HG03571 (cell line): ENCODE data around the gene TOMM22.

Source experiments
- ATAC-seq: cut with Tn5 transposase; IDR thresholded peaks from one replicate; pipeline ENCODE4 v1.9.1; 2021; ENCODE audit not compliant: unreplicated experiment

Gene TOMM22

GRCh38 chr22:38694940-38695339, 13.2 kb downstream of the TOMM22 start:
- ATAC-seq: no peak

- no peak for ATAC-seq
Observed at GRCh38 chr22:38696606-38697424, 15.1 kb downstream of the TOMM22 start.

- ATAC-seq: no peak
Observed at GRCh38 chr22:38697425-38698089, 15.8 kb downstream of the TOMM22 start.

DNA sequence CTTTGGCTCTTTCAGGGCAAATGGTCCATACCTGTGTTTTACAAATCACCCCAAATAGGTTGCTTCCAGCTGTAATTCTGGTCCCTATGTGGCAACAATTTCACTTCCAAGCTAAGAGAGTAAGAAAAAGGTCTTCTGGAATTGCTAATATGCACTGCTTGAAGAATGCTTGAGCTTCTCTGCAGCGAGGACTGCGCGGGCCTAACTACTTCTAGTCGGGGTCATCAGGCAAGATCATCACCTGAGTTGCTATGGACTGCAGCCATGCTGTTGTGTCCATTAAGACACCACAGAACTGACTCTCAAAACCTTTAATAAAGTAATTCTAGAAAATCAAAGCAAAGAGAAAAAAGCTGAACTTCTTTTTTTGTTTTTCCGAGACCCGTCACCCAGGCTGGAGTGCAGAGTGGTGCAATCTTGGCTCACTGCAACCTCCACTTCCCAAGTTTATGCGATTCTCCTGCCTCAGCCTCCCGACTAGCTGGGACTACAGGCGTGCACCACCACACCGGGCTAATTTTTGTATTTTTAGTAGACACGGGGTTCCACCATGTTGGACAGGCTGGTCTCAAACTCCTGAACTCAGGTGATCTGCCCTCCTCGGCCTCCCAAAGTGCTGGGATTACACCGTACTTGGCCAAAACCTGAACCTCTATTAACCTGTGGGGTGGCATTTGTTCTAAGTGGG, 16.8 kb downstream of the TOMM22 start:
- no peak for ATAC-seq

- ATAC-seq: no peak
Observed at GRCh38 chr22:38699143-38699542, 17.4 kb downstream of the TOMM22 start.

GRCh38 chr22:38699784-38700183, 18.0 kb downstream of the TOMM22 start:
- no peak for ATAC-seq

DNA sequence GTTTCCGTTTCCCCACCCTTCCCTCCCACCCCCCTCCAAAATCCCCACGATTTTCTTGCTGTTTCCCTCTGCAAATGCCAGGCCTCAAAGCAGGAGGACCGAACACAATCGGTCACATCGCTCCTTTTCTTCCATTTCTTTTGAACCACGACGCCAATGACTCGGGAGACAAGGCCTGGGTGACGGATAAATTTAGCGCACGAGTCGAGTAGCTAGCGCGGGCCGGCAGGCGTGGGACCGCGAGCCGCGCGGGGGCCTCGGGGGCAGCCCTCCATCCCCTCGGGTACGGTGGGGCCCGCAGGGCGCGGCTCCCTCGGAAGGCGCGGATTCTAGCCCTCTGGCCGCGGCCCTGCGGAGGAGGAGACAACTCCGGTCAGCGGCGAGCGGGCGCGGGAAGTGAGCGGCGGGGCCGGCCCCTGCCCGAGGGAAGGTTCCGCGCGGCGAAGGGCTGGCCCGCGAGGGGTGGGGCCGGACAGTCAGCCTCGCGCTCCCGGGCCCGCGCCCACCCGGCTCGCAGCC, 18.6 kb downstream of the TOMM22 start:
- ATAC-seq: no peak

DNA sequence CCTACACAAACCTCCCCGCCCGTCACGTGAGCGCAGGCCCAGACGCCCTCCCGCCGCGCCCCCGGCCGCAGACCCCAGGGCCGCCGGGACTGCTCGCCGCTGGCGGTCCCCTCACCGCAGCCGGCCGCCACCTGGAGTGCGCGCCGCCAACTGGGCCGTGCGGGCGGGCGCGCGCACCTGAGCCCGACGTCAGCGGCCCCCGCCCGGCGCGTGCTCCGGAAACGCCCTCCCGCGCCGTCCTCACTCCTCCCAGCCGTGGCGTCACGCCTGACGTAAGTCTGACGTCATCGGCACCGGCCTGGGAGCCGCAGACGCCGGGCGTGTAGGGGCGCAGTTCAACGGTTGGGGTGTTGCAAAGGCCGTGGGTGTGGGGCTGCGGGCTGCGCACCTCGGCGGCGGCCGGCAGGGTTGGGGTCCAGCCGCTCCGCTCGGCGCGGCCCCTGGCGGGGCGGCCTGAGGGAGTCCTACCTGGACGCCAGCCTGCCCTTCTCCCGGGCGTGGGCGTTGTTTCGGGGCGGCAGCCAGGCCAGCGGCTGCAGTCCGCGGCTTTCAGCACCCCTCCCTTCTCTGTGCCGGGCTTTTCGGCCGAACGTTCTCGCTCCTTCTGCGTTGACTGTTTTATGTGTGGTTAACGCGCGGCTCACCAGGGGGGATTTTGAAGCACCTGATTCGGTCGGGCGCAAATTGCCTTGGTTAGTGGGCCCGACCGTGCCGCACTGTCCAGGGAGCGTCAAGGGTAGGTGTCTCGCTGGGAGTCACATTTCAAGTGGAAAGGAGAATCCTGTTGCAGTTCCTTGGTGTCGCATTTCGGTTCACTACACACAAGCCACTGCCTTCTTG, 19.3 kb downstream of the TOMM22 start, which contains the start of gene JOSD1:
Gene JOSD1 (minus strand): TSS at position 155 of the 840 bp plus-strand sequence. CDS start 956 bp downstream, outside the sequence.
- ATAC-seq: peak; percentile 31

DNA sequence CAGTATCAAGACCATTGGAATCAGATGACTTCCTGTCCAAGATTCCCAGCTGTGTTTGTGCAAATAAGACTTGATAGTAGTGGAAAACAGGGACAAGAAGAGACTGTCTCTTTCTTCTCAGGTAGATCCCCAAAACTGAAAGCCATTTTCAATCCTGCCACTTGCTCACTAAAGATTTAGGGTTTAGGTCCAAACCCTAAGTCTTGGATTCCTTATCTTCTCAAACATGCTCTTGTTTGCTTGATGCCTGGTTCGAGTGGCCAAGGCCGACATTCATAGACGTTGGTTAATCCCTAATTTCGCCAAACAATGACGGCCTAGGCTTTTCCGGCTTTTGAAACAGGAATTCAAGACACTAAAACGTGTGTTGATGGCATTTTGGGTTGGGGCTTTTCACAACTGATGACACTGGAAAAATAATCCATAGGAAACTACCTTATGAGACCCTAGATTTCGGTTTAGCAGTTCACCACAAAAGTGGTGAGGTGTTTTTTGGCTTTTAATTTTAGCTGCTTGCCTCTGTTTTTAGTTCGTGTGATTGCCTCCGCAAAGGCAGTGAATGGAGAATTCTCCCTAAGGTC, 23.0 kb downstream of the TOMM22 start:
- no peak for ATAC-seq

DNA sequence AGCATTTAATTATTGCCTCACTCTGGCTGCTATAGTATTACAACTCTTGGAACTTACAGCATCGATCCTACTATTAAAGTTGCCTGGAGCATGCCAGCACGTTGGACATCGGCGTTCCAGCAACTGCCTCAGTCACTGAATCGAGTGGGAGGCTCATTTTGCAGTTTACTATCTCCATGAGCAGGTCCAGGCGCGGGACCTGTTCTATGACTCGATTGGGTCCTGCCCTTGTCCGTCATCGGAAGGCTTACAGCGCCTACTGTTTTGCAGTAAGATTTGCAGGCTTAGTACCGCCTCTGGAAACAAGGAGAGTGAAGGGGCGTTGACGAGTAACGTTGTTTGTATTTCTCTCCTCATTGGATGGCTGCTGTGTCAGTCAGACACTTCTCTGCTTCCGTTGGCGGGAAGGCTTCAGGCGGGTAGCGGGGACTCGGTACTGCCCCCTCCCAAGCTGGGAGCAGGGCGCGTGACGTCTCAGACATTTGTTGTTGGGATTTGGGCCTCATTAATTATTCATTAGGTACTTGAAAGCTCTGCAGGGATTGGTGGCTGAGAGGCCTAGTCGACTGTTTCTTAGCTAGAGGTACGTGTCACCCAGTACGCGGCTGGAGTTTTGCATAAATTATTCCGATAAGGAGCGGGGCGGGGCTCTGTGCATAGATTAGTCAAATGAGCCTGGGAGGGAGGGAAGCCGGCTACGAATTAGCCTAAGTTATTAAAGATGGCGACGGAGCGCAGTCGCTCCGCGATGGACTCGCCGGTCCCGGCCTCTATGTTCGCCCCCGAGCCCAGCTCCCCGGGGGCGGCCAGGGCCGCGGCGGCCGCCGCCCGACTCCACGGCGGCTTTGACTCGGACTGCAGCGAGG, 23.7 kb downstream of the TOMM22 start, which contains the start of gene GTPBP1:
Gene GTPBP1 (plus strand): TSS at position 710 of the 866 bp plus-strand sequence. CDS start 12 bp downstream, at position 722.
- peak; percentile 66 for ATAC-seq

DNA sequence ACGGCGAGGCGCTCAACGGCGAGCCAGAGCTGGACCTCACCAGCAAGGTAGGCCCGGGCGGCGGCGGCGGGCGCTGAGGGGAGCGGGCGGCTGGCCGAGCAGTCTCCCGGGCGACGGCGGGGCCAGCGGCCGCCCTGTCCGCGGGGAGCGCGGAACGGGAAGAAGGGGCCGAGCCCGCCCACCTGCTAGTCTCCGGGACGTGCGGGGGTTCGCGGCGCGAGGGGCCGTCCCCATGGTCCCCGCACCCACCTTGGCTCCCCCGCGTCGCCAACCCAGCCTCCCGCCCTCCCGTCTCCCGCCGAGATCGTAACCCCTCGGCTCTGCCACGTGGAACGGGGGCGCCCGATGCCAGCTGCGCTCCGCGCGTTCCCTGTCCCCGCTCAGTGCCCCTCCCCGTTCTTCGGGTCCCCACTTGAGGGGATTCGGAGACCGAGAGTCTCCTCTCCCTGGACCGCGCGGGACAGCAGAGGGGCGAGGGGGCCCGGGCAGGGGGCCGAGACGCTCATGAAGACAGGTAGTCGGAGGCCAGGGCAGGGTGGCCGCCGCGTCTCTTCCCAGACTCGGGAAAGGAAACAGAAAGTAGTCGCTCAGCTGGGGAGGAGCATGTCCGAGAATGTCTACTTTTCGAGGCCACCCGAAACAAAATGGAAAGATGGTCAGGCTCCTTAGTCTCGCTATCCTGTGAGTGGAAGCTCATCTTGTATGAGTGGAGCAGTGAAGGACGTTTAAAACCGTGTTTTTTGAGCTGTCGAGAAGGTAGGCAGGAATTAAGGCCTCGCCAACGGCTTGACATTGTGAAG, 24.5 kb downstream of the TOMM22 start:
- peak; percentile 2 for ATAC-seq

- ATAC-seq: no peak
Observed at GRCh38 chr22:38706901-38707195, 25.1 kb downstream of the TOMM22 start.

DNA sequence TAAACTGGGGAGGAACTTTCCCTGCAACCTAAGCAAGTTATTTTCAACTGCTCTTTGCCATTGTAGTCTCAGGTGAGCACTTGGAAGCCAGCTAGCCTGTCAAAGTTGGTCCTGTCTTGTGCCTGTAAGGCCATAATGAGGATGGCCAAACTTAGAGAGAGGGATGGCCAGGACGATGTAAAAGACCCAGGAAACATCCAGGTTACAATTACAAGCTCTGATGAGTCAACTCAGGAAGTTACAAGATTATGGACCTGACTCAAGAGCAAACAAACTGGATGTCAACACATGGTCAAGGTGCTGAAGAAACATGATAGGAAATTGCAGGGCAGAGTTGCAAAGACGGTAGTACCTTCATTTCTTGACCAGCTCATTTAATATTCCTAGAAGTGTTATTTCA, 25.6 kb downstream of the TOMM22 start:
- ATAC-seq: no peak

GRCh38 chr22:38707984-38708383, 26.2 kb downstream of the TOMM22 start:
- ATAC-seq: no peak

DNA sequence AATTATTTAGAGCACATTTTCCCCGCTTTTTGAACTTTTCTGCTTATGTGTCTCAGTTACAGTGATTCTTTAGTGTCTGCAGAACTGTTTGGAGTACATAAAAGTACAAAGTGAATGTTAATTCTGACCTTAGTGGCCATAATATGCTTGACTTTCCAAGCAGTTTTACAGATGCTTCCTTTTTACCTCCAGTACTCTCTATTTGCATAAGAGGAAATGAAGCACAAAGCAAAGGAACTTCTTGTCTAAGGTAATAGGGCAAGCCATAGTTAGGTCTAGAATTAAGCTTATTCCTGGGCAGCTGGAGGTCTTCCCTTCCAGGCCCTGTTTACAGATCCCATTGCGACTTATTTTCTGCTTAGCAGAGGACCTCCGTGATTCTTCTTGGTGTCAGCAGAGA, 27.5 kb downstream of the TOMM22 start:
- ATAC-seq: no peak

DNA sequence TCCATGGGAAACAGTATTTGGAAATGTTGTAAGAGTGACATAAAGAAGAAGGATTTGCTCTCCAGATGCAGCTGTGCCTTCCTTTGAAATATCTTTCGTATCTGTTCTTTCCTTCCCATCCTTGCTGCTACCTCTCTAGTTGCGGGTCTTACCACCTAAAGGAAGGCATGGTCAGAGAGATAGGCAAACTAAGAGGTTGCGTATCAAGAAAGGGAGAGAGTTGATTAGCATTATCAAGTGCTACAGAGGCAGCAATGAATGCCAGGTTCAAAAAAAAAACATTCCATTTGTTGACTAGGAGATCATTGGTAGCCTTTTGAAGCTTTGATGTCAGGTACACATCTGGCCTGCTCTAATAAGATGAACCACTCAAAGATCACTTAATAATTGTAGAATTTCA, 28.6 kb downstream of the TOMM22 start:
- ATAC-seq: no peak

GRCh38 chr22:38710866-38711265, 29.1 kb downstream of the TOMM22 start:
- no peak for ATAC-seq

- ATAC-seq: no peak
Observed at GRCh38 chr22:38712486-38713207, 30.9 kb downstream of the TOMM22 start.
